Hematopoietic multipotent progenitor cell treated with erythropoietin and hydrocortisone succinate and interleukin-3 and kit ligand, for 6 days (in vitro differentiated cells): ENCODE results near the gene HEATR3.
"Not testable (repeated sequence)": the region's sequence is repeated elsewhere in the genome, so short reads cannot be mapped to it uniquely, and the experiment has no call there.

ENCODE experiments used
- DNase-seq: peaks from one replicate; pipeline ENCODE4 v3.0.0-alpha.2; 2015

The HEATR3 gene

GRCh38 chr16:50102051-50102746, 36.4 kb downstream of the HEATR3 start:
- DNase-seq = no peak

GRCh38 chr16:50103764-50104163, 38.0 kb downstream of the HEATR3 start:
- DNase-seq = no peak

GRCh38 chr16:50114357-50115129, 48.8 kb downstream of the HEATR3 start:
- DNase-seq = no peak

GRCh38 chr16:50120711-50121110, 54.9 kb downstream of the HEATR3 start:
- DNase-seq = no peak

GRCh38 chr16:50121278-50121677, 55.5 kb downstream of the HEATR3 start:
- DNase-seq = no peak

GRCh38 chr16:50121721-50122445, 56.1 kb downstream of the HEATR3 start:
- DNase-seq = no peak

GRCh38 chr16:50123417-50123816, 57.6 kb downstream of the HEATR3 start:
- DNase-seq = no peak

- no peak for DNase-seq
Observed at GRCh38 chr16:50124769-50125168, 59.0 kb downstream of the HEATR3 start.

GRCh38 chr16:50126183-50126582, 60.4 kb downstream of the HEATR3 start:
- DNase-seq = no peak

- DNase-seq = not testable (repeated sequence)
Observed at GRCh38 chr16:50132571-50132970, 66.8 kb downstream of the HEATR3 start.

GRCh38 chr16:50133214-50133613, 67.4 kb downstream of the HEATR3 start:
- DNase-seq = no peak

- DNase-seq = no peak
Observed at GRCh38 chr16:50136399-50136798, 70.6 kb downstream of the HEATR3 start.

- no peak for DNase-seq
Observed at GRCh38 chr16:50137268-50137667, 71.5 kb downstream of the HEATR3 start.

GRCh38 chr16:50139580-50139979, 73.8 kb downstream of the HEATR3 start:
- no peak for DNase-seq

- DNase-seq = no peak
Observed at GRCh38 chr16:50144211-50144610, 78.4 kb downstream of the HEATR3 start.

GRCh38 chr16:50146479-50147435, 81.0 kb downstream of the HEATR3 start:
- no peak for DNase-seq

GRCh38 chr16:50151322-50151721, 85.6 kb downstream of the HEATR3 start:
- no peak for DNase-seq

GRCh38 chr16:50151756-50152155, 86.0 kb downstream of the HEATR3 start:
- no peak for DNase-seq

GRCh38 chr16:50152351-50152806, 86.6 kb downstream of the HEATR3 start:
- DNase-seq = peak; percentile 65

- DNase-seq = peak; percentile 90
Observed at GRCh38 chr16:50152807-50153595, 87.2 kb downstream of the HEATR3 start, which contains the start of gene TENT4B. Gene TENT4B (plus strand): TSS chr16:50153306. CDS start chr16:50153622, 316 bp downstream.
